T-helper 22 cell (primary cell): ENCODE measurements around the gene TMC5.
"Not testable (repeated sequence)": the region's sequence is repeated elsewhere in the genome, so short reads cannot be mapped to it uniquely, and the experiment has no call there.

ENCODE experiments used
- DNase-seq: peaks from one replicate; pipeline ENCODE4 v3.0.0-alpha.2; 2020; ENCODE audit warnings: low read depth

The TMC5 gene

GRCh38 chr16:19417640-19418039, at the start of gene TMC5:
Gene TMC5 (plus strand): TSS chr16:19417883. CDS start chr16:19440039, 22,156 bp downstream.
- no peak for DNase-seq

- DNase-seq, result not testable (repeated sequence)
Observed at GRCh38 chr16:19372541-19372940, 45.1 kb upstream of the TMC5 start.

DNA sequence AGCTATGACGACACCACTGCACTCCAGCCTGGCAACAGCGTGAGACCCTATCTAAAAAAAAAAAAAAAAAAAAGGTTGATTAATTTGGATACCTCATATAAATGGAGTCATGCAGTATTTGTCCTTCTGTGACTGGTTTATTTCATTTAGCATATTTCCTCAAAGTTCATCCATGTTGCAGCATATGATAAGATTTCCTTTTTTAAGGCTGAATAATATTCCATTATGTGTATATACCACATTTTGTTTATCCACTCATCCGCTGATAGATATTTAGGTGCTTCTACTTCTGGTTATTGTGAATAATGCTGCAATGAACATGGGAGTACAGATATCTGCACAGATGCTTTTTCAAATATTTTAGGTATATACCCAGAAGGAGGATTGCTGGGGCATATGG, 43.3 kb upstream of the TMC5 start:
- DNase-seq, result no peak

DNA sequence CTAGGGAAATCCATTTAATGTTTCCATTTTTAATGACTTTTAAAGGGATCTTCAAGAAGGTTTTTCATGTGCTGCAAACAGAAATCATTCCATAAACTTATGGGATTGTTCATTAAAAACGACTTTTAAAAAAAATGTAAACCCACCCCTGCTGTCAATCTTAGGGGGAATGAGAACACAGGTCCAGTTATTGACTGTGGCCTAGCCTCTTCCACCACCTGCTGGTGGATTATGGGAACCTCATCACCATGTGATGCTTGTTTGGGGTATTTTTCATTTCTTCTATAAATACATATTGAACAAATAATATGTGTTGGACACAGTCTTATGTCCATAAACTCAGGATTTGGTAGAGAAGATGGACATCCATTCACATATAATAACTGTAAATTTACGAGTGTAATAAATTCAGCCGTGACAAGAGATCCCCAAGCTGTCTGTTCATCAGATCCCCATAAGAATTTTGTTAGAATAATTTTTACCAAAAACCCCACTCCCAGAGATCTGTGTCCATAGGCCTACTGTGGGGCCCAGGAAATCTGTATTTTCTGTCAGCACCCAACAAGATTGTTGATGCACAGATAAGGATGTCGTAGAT, 42.0 kb upstream of the TMC5 start:
- no peak for DNase-seq

DNA sequence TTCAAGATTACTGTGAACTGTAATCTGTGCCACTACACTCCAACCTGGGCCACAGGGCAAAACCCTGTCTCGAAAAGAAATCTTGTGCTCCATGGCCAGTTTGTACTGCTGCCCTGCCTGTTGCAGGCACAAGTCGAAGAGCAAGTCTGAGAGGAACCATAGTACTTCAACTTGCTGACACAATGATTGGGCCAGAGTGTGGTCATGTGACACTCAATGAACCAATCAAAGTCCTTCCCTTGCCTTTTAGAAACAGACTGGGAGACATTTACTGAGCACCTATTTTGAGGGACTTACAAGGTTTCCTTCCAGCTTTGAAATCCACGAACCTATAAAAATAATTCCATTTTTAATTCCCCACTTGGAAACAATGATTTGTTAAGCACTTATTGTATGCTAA, 39.8 kb upstream of the TMC5 start:
- DNase-seq, result no peak

GRCh38 chr16:19378511-19378910, 39.2 kb upstream of the TMC5 start:
- DNase-seq, result no peak

- DNase-seq, result no peak
Observed at GRCh38 chr16:19379838-19380237, 37.8 kb upstream of the TMC5 start.

GRCh38 chr16:19380328-19380727, 37.4 kb upstream of the TMC5 start:
- no peak for DNase-seq

DNA sequence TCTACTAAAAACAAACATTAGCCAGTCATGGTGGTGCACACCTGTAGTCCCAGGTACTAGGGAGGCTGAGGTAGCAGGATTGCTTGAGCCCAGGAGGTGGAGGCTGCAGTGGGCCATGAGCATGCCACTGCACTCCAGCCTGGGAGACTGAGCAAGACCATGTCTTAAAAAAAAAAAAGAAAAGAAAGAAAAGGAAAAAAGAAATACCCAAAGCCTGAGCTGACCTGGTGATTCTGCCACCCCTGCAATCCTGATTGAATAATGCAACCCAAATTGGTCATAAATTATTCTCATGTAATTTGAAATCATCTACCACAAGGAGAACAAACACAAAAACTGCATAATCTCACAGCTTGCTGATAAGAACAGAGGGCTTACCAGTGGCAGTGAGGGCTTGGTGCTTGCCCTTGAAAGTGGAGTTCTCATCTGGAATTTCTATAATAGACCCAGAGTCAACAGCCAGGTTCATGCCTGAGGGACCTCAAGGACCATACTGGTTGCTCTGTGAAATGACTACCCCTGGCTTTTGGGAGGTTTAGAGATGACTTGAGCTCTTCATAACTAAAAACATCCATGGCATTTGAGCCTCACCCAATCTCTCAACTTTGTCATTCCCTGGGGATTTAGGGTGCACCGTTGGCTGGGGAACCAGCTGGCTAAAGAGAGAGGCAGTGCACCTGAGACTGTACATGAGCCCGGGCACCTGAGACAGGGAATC, 35.4 kb upstream of the TMC5 start:
- no peak for DNase-seq

DNA sequence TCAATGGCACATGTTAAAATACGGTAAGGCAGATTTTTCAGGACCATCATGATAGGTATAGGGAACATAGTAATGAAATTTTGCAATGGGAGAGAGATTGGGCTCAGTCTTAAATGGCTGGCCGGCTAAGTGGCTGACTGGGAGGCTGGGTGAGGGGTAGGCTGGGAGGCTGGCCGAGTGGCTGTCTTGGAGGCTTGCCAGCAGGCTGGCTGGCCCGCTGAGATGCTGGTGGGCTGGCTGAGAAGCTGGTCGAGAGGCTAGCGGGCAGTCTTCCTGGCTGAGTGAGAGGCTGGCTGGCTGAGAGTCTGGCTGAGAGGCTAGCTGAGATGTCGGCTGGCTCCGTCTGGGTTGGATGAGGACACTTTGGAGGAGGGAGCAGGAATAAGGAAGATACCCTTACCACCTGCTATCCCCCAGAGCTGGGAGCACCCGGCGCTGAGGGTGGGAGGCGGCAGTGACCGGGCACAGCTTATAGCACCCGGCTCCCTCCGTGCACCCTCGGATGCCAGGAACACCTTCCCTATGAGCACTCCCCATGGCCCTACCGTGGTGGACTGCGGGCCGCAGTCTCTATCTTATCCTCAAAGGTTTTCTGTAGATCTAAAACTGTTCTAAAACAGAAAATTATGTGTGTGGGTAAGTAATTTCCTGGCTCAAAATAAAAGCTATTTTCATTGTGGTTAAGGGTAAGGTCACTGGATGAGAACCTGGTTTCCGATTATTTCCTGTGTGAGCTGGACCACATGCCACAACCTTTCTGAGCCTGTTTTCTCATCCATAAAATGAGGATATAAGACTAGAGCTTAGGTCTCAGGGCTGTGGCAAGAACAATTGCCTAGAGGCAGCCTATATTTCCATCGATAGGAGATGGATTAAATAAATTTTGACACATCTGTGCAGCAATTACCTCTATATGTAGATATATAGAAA, 34.5 kb upstream of the TMC5 start:
- no peak for DNase-seq

DNA sequence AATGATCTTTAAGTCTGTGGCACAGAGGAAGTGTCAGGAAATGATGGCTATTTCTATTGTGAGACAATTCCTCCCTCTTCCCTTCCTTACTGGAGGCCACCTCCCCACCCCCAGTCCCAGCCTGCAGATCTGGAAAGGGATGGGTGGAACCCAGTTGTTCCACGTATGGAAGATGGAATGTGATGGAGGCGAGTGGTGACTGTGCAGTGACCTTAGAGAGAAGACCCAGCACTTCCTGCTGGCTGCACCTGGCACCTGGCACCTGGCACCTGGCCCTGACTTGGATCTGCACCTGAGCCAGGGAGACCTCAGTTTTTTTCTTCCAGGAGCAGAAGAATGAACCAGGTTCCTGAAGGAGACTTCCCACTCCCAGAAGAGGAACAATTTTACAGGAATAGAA, 33.0 kb upstream of the TMC5 start:
- DNase-seq, result no peak

- DNase-seq, result no peak
Observed at GRCh38 chr16:19386525-19386924, 31.2 kb upstream of the TMC5 start.

- DNase-seq, result no peak
Observed at GRCh38 chr16:19389246-19389645, 28.4 kb upstream of the TMC5 start.

GRCh38 chr16:19391185-19391776, 26.4 kb upstream of the TMC5 start:
- DNase-seq, result not testable (repeated sequence)

- DNase-seq, result no peak
Observed at GRCh38 chr16:19392352-19392751, 25.3 kb upstream of the TMC5 start.

GRCh38 chr16:19393226-19394111, 24.2 kb upstream of the TMC5 start:
- no peak for DNase-seq

DNA sequence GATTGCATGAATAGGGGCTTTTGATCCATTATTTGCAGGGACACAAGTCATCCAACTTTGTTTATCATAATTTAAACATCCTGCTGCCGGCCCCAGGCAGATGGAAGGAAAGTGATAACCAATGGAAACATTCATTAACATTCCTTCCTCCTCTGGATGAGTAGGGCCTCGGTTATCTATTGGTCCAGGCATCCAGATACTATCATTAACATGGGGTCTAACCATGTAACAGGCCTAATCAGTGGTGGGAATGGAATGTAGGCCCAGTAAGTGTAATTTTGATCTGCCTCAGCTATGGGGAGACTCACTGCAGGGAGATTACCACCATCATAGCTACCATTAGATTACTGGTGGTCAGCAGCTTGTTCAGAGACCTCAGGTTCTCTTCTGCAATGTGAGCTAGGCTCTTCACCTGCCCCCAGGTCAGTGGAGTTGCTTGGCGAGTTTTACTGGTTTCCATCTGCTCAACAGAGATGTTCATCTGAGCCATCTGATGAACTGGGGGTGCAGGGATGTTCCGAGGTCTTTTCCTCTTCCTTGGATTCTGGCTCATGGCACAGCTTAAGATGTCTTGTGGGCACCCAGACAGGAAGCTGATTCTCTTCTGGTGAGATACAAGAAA, 21.9 kb upstream of the TMC5 start:
- not testable (repeated sequence) for DNase-seq

DNA sequence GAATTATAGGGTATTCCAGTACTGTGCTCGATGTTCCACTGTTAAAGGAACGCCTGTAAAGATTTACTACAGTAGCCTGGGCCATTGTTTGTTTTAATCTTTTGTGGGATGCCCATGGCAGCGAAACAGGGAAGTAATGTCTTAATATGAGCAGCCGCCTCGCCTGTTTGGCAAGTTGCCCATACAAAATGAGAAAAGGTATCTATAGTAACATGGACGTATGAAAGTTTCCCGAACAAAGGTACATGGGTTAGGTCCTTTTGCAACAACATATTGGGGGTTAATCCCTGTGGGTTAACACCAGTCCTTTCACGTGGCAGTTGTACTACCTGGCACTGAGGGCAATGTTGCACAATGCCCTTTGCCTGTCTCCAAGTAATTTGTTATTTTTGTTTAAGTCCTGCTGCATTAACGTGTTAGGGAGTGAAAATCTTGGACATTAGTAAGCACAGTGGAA, 21.1 kb upstream of the TMC5 start:
- DNase-seq, result no peak

- DNase-seq, result not testable (repeated sequence)
Observed at GRCh38 chr16:19397373-19397772, 20.3 kb upstream of the TMC5 start.

DNA sequence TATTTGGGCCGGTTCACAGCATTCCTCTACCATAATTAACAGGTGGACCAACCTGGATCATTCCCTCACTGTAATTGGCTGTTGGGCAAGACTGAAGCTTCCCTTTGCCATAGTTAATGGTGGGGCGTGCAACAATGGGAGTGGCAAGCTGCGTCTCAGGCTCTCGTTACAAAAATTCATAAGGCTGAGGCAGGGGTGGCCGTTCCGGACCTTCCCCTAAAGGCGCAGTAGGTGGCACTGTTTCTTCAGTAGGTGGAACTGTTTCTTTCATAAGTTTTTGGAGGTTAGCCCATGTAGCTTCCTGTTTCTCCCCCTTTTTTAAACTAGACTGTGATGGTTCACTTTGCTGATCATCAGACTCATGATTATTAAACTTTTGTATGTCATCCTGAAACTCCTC, 17.0 kb upstream of the TMC5 start:
- no peak for DNase-seq
